Uterus (tissue), 2 donors: ENCODE data around the gene KCMF1.

Source experiments
- CTCF ChIP-seq, 4 experiments: fragments of 200-600 bp in 2 of 4; fragments of 450-650 bp in 2 of 4; sonication (generic) in 2 of 4; IDR thresholded peaks; one replicate each; pipeline ENCODE4 v1.5.1; 2016 to 2019; ENCODE audit warnings: antibody characterized with exemption in 4 of 4, mild to moderate bottlenecking in 2 of 4, moderate library complexity in 1 of 4
- POLR2A ChIP-seq, 2 donors: fragments of 450-650 bp; IDR thresholded peaks; one replicate each; pipeline ENCODE4 v1.6.1; 2016; ENCODE audit warnings: antibody characterized with exemption in 2 of 2, mild to moderate bottlenecking in 1 of 2, moderate library complexity in 1 of 2

DNA sequence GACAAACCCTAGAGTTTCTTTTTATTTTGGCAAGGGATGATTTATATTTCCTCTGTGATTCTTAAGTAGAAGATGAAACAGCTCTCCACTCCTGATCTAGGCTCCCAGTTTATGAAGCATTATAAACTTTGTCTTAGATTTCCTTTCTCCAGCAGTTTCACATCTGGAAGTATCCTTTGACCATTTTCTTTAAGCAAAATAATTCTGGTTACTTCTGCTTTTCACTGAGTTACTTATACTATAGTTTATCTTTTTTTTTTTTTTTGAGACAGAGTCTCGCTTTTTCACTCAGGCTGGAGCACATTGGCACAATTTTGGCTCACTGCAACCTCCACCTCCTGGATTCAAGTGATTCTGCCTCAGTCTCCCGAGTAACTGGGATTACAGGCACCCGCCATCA lies 45.5 kb downstream of the KCMF1 start:
- TF ChIP-seq CTCF (IDR thresholded peaks at IDR 0.05), result no peak
- TF ChIP-seq POLR2A (IDR thresholded peaks at IDR 0.05), result no peak
